ENCODE measurements around the gene ITM2B. TPM values are rescaled to one million over a fixed set of nuclear protein-coding genes. Genes with fewer than 3 reads are reported as not detected.

ITM2B gene
- total and polyA plus RNA-seq, 4 donors = 371 to 853 (median 469) TPM

DNA sequence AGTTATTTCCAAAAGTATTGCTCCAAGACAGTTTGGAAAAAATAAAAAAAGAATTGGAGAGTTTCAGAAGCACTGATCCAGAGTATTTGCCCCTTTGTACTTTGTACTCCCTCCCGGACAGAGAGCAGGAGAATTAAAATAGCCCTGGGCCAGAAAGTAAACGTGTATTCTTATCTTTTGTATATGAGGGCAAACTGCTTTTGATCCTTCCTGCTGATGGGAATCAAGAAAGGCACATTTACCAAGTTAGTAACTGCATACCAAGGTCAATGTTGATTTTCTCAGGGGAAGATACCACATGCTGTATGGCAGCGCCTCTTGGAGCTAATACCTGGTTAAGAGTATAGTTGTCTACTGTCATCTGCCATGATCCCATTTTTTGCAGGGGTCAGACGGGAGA lies 59.6 kb downstream of the ITM2B start:
- Histone ChIP-seq H3K4me1 (ENCODE audit: control insufficient read depth in 5 of 5, insufficient read depth in 5 of 5, low read length in 5 of 5) (peaks cover 0 to 8% (median 0%) of the 10 kb centered on the region in 5 donors), H3K4me3 (no peak overlapping the region), H3K27me3 (ENCODE audit: control insufficient read depth in 3 of 3, insufficient read depth in 3 of 3, low read length in 2 of 3) (no peaks in the 10 kb centered on the region), H3K9me3 (ENCODE audit: control insufficient read depth in 4 of 4, insufficient read depth in 3 of 4, low read length in 3 of 4) (no peaks in the 10 kb centered on the region), H3K36me3 (ENCODE audit: control insufficient read depth in 4 of 4, insufficient read depth in 4 of 4, low read length in 4 of 4) (no peaks in the 10 kb centered on the region), H3K27ac (ENCODE audit: low read depth in 1 of 2, low read length in 1 of 2) (no peak overlapping the region), H3K9ac (ENCODE audit: insufficient read depth in 1 of 2, low read length in 2 of 2) (no peak overlapping the region)
- TF ChIP-seq, protein P1, sequence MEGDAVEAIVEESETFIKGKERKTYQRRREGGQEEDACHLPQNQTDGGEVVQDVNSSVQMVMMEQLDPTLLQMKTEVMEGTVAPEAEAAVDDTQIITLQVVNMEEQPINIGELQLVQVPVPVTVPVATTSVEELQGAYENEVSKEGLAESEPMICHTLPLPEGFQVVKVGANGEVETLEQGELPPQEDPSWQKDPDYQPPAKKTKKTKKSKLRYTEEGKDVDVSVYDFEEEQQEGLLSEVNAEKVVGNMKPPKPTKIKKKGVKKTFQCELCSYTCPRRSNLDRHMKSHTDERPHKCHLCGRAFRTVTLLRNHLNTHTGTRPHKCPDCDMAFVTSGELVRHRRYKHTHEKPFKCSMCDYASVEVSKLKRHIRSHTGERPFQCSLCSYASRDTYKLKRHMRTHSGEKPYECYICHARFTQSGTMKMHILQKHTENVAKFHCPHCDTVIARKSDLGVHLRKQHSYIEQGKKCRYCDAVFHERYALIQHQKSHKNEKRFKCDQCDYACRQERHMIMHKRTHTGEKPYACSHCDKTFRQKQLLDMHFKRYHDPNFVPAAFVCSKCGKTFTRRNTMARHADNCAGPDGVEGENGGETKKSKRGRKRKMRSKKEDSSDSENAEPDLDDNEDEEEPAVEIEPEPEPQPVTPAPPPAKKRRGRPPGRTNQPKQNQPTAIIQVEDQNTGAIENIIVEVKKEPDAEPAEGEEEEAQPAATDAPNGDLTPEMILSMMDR (IDR thresholded peaks at IDR 0.05; ENCODE audit: control extremely low read depth, extremely low read depth) = no peak
- WGBS, 2 donors = 79 to 80% methylated on average over 4 of the region's 4 CpGs
- DNase-seq (no peak), ATAC-seq (ENCODE audit: insufficient read depth, low FRiP score) (no peak)

DNA sequence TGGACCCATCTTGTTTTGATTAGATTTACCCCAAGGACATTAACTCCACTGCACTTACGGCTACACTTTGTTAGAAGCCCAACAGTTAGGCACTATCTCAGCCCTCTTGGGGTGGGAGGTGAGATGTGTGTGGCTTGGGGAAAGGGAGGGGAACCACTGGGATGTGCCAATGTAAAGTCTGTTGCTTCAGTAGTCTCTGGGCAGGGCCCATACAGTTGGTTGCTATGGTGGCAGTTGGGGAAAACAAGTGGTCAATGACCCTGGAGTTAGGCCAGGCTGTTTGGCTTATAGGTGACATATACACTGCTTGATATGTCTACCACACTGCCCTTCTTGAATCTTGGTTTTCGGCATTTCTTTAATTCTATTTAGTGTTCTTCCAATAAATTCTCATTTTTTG lies 61.6 kb downstream of the ITM2B start:
- no peak overlapping the region for H3K9ac ChIP-seq (ENCODE audit: insufficient read depth in 1 of 2, low read length in 2 of 2)
- H3K27ac ChIP-seq (ENCODE audit: low read depth in 1 of 2, low read length in 1 of 2) = no peak overlapping the region
- no peaks in the 10 kb centered on the region for H3K9me3 ChIP-seq (ENCODE audit: control insufficient read depth in 4 of 4, insufficient read depth in 3 of 4, low read length in 3 of 4)
- no peak overlapping the region for H3K4me3 ChIP-seq
- no peak for DNase-seq
- no peak for ATAC-seq (ENCODE audit: insufficient read depth, low FRiP score)
- no peaks in the 10 kb centered on the region for H3K27me3 ChIP-seq (ENCODE audit: control insufficient read depth in 3 of 3, insufficient read depth in 3 of 3, low read length in 2 of 3)
- peaks cover 0 to 8% (median 0%) of the 10 kb centered on the region in 5 donors for H3K4me1 ChIP-seq (ENCODE audit: control insufficient read depth in 5 of 5, insufficient read depth in 5 of 5, low read length in 5 of 5)
- TF ChIP-seq, protein P1 (IDR thresholded peaks at IDR 0.05; ENCODE audit: control extremely low read depth, extremely low read depth) = no peak
- 96 to 100% methylated on average over 2 of the region's 2 CpGs for WGBS, 2 donors
- no peaks in the 10 kb centered on the region for H3K36me3 ChIP-seq (ENCODE audit: control insufficient read depth in 4 of 4, insufficient read depth in 4 of 4, low read length in 4 of 4)

DNA sequence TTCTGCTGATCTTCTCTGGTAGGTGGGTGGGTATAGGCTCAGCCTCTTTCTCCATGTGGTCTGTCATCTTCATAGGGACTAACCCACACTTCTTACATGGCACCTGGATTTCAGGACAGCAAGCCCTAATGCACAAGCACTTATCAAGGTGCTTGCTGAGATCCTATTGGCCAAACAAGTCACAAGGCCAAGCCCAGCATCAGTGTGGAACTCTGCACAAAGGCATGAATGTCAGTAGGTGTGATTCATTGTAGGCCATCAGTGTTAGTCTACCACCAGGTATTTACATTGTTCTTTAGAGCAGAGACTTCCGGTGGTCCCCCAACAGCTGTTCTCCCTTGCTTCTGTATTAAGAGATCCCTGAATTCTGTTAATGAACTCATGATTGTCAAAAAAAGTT lies 62.3 kb downstream of the ITM2B start:
- DNase-seq (no peak), ATAC-seq (ENCODE audit: insufficient read depth, low FRiP score) (no peak)
- no peaks in the 10 kb centered on the region for H3K36me3 ChIP-seq (ENCODE audit: control insufficient read depth in 4 of 4, insufficient read depth in 4 of 4, low read length in 4 of 4)
- TF ChIP-seq, protein P1 (IDR thresholded peaks at IDR 0.05; ENCODE audit: control extremely low read depth, extremely low read depth) = no peak
- H3K27ac ChIP-seq (ENCODE audit: low read depth in 1 of 2, low read length in 1 of 2) = no peak overlapping the region
- peaks cover 0 to 8% (median 0%) of the 10 kb centered on the region in 5 donors for H3K4me1 ChIP-seq (ENCODE audit: control insufficient read depth in 5 of 5, insufficient read depth in 5 of 5, low read length in 5 of 5)
- H3K27me3 ChIP-seq (ENCODE audit: control insufficient read depth in 3 of 3, insufficient read depth in 3 of 3, low read length in 2 of 3) = no peaks in the 10 kb centered on the region
- H3K9ac ChIP-seq (ENCODE audit: insufficient read depth in 1 of 2, low read length in 2 of 2) = no peak overlapping the region
- no peaks in the 10 kb centered on the region for H3K9me3 ChIP-seq (ENCODE audit: control insufficient read depth in 4 of 4, insufficient read depth in 3 of 4, low read length in 3 of 4)
- H3K4me3 ChIP-seq = no peak overlapping the region
- 92 to 100% methylated on average over 1 of the region's 1 CpG for WGBS, 2 donors

DNA sequence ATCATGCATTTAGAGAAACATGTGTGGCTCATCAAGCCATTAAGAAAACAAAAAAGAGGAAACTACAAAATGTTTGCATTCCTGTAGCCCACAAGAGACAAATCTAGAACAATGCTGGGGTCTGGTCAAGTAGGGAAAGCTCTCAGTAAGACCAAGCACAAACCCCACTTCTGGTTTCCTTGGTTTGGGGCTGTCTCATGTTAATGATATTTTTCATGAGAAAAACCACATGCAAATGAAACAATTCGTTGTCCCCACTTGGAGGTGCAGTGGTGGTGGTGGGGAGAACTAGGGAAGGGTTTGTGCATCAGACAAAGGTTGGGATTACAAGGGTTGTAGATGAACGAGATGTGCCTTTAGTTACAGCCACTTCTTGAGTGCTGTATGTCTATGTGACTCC lies 63.5 kb downstream of the ITM2B start:
- Histone ChIP-seq H3K4me3 (no peak overlapping the region), H3K9ac (ENCODE audit: insufficient read depth in 1 of 2, low read length in 2 of 2) (no peak overlapping the region), H3K27ac (ENCODE audit: low read depth in 1 of 2, low read length in 1 of 2) (no peak overlapping the region), H3K9me3 (ENCODE audit: control insufficient read depth in 4 of 4, insufficient read depth in 3 of 4, low read length in 3 of 4) (no peaks in the 10 kb centered on the region), H3K27me3 (ENCODE audit: control insufficient read depth in 3 of 3, insufficient read depth in 3 of 3, low read length in 2 of 3) (no peaks in the 10 kb centered on the region), H3K4me1 (ENCODE audit: control insufficient read depth in 5 of 5, insufficient read depth in 5 of 5, low read length in 5 of 5) (peaks cover 0 to 8% (median 0%) of the 10 kb centered on the region in 5 donors), H3K36me3 (ENCODE audit: control insufficient read depth in 4 of 4, insufficient read depth in 4 of 4, low read length in 4 of 4) (peaks cover 0 to 2% (median 0%) of the 10 kb centered on the region in 4 donors)
- TF ChIP-seq, protein P1 (IDR thresholded peaks at IDR 0.05; ENCODE audit: control extremely low read depth, extremely low read depth) = no peak
- no peak for ATAC-seq (ENCODE audit: insufficient read depth, low FRiP score)
- 70 to 77% methylated on average over 2 of the region's 2 CpGs for WGBS, 2 donors
- DNase-seq = no peak
